K562 (cell line): ENCODE results near the gene POLDIP3. TPM values are rescaled to one million over a fixed set of nuclear protein-coding genes. Genes with fewer than 3 reads are reported as not detected.

ENCODE experiments used
- ASH1L ChIP-seq: fragments of 450-650 bp; IDR thresholded peaks from 2 replicates; pipeline ENCODE4 v1.6.1; 2018; ENCODE audit warnings: borderline replicate concordance, mild to moderate bottlenecking, low read depth; ENCODE audit not compliant: partially characterized antibody
- CHCHD3 ChIP-seq: fragments of 250-450 bp; sonication (Bioruptor Pico); IDR thresholded peaks from 2 replicates; pipeline ENCODE4 v2.1.2; 2022; ENCODE audit warnings: mild to moderate bottlenecking
- CHD2 ChIP-seq: IDR thresholded peaks from 2 replicates; pipeline ENCODE4 v1.6.1; 2011; ENCODE audit warnings: low read depth, low read length
- EGR1 ChIP-seq: fragments of 450-650 bp; conservative IDR thresholded peaks from 2 replicates; pipeline ENCODE4 v1.6.1; 2017; ENCODE audit warnings: mild to moderate bottlenecking
- ELF2 ChIP-seq: fragments of 250-450 bp; sonication (Bioruptor Pico); IDR thresholded peaks from 2 replicates; pipeline ENCODE4 v1.5.0; 2021; ENCODE audit warnings: mild to moderate bottlenecking
- EZH2 ChIP-seq: IDR thresholded peaks from 2 replicates; pipeline ENCODE4 v1.6.1; 2012; ENCODE audit warnings: low read depth, mild to moderate bottlenecking, inconsistent platforms, low read length, borderline replicate concordance
- HSF4 ChIP-seq: fragments of 250-450 bp; sonication (Bioruptor Pico); IDR thresholded peaks from 2 replicates; pipeline ENCODE4 v2.1.2; 2022; ENCODE audit warnings: mild to moderate bottlenecking, moderate library complexity, borderline replicate concordance
- IFI16 ChIP-seq: fragments of 250-450 bp; sonication (Bioruptor Pico); IDR thresholded peaks from 2 replicates; pipeline ENCODE4 v2.1.2; 2022; ENCODE audit warnings: mild to moderate bottlenecking, inconsistent platforms
- KLF10 ChIP-seq: fragments of 250-450 bp; sonication (Bioruptor Pico); IDR thresholded peaks from 2 replicates; pipeline ENCODE4 v1.6.1; 2021; ENCODE audit warnings: matching md5 sums
- KLF16 ChIP-seq: IDR thresholded peaks from 2 replicates; pipeline ENCODE4 v1.6.1; 2016; ENCODE audit warnings: antibody characterized with exemption
- MCM3 ChIP-seq: fragments of 450-650 bp; IDR thresholded peaks from 2 replicates; pipeline ENCODE4 v1.6.1; 2016
- NR3C1 ChIP-seq: sonication (generic); formaldehyde crosslinking; IDR thresholded peaks from 2 replicates; pipeline ENCODE4 v1.8.1; 2022; ENCODE audit warnings: missing genetic modification reagents
- POLR2AphosphoS2 ChIP-seq: IDR thresholded peaks from 2 replicates; pipeline ENCODE4 v1.6.1; 2012; ENCODE audit warnings: low read length, improper control_type of control experiment
- POLR2G ChIP-seq: fragments of 200-400 bp; formaldehyde crosslinking; IDR thresholded peaks from 2 replicates; pipeline ENCODE4 v1.6.1; 2017; ENCODE audit warnings: low read depth, mild to moderate bottlenecking, antibody characterized with exemption, low read length, moderate library complexity
- PPARD ChIP-seq: fragments of 250-450 bp; sonication (Bioruptor Pico); IDR thresholded peaks from 2 replicates; pipeline ENCODE4 v1.8.0; 2022; ENCODE audit warnings: inconsistent platforms, mild to moderate bottlenecking, moderate library complexity
- SMC3 ChIP-seq: conservative IDR thresholded peaks from 2 replicates; pipeline ENCODE4 v1.6.1; 2011; ENCODE audit warnings: low read depth, low read length, improper control_type of control experiment; ENCODE audit not compliant: insufficient read depth
- SP1 ChIP-seq: sonication (generic); formaldehyde crosslinking; IDR thresholded peaks from 2 replicates; pipeline ENCODE4 v1.8.1; 2022; ENCODE audit warnings: mild to moderate bottlenecking, missing genetic modification reagents
- ZEB2 ChIP-seq: fragments of 450-650 bp; IDR thresholded peaks from 2 replicates; pipeline ENCODE4 v1.6.1; 2016
- ZNF224 ChIP-seq: sonication (generic); formaldehyde crosslinking; IDR thresholded peaks from 2 replicates; pipeline ENCODE4 v1.8.0; 2022; ENCODE audit warnings: mild to moderate bottlenecking, missing genetic modification reagents
- ZNF23 ChIP-seq: fragments of 250-450 bp; sonication (Bioruptor Pico); IDR thresholded peaks from 2 replicates; pipeline ENCODE4 v1.4.0; 2020; ENCODE audit warnings: mild to moderate bottlenecking
- ZNF24 ChIP-seq: fragments of 450-650 bp; IDR thresholded peaks from 2 replicates; pipeline ENCODE4 v1.6.1; 2016
- ZNF583 ChIP-seq: fragments of 250-450 bp; sonication (Bioruptor Pico); IDR thresholded peaks from 2 replicates; pipeline ENCODE4 v1.4.0; 2020
- ZNF707 ChIP-seq: fragments of 250-450 bp; sonication (Bioruptor Pico); conservative IDR thresholded peaks from 2 replicates; pipeline ENCODE4 v1.8.0; 2022; ENCODE audit warnings: inconsistent platforms, mild to moderate bottlenecking, moderate library complexity
- ZNF785 ChIP-seq: fragments of 250-450 bp; sonication (Bioruptor Pico); IDR thresholded peaks from 2 replicates; pipeline ENCODE4 v1.4.0; 2020; ENCODE audit warnings: mild to moderate bottlenecking
- polyA plus RNA-seq, 8 experiments: library from polyadenylated mRNA; depleted of rRNA in 4 of 8; stranded (reverse) in 5 of 8; unstranded in 3 of 8; fragments of >200 nt; fragmentation: Nextera tagmentation in 2 of 8; fragmentation: Illumina TruSeq in 1 of 8; extraction: Ambion mirVana in 2 of 8; extraction: Trizol in 1 of 8; gene quantifications; 2 replicates each; pipeline versions ENCODE4 v1.2.1 to v1.2.3, GENCODE V29; 2011 to 2014; ENCODE audit warnings: inconsistent platforms in 1 of 8, missing spikeins in 1 of 8
- total RNA-seq, 7 experiments: library from RNA; depleted of rRNA in 6 of 7; stranded (reverse); fragments of >200 nt in 6 of 7; fragmentation: Illumina TruSeq in 2 of 7; extraction: Trizol in 2 of 7; gene quantifications; 2 replicates each; pipeline versions ENCODE4 v1.2.1 to v1.2.3, GENCODE V29; 2011 to 2021; ENCODE audit warnings: low replicate concordance in 1 of 7
- TF ChIP-seq, protein P1 (sequence below): fragments of 450-650 bp; conservative IDR thresholded peaks from 2 replicates; pipeline ENCODE4 v1.6.1; 2016; ENCODE audit warnings: missing genetic modification characterization, low read depth, mild to moderate bottlenecking, missing compliant biosample characterization, moderate library complexity
- TF ChIP-seq, protein P2 (sequence below): fragments of 450-650 bp; IDR thresholded peaks from 2 replicates; pipeline ENCODE4 v1.6.1; 2016; ENCODE audit warnings: low read depth, mild to moderate bottlenecking, moderate library complexity
- TF ChIP-seq, protein P3 (sequence below): fragments of 200-800 bp; sonication (Bioruptor generic); IDR thresholded peaks from 2 replicates; pipeline ENCODE4 v1.6.1; 2017; ENCODE audit warnings: missing genetic modification characterization, missing compliant biosample characterization
- TF ChIP-seq, protein P4 (sequence below): fragments of 450-650 bp; formaldehyde crosslinking; IDR thresholded peaks from 2 replicates; pipeline ENCODE4 v1.4.0; 2020; ENCODE audit warnings: mild to moderate bottlenecking, moderate library complexity

POLDIP3 gene
- total and polyA plus RNA-seq, 9 of the 15 experiments (the other 6 are each of a cell fraction or from before 2014, with no cell fraction given): 14.3 to 53.0 (median 26.3) TPM

DNA sequence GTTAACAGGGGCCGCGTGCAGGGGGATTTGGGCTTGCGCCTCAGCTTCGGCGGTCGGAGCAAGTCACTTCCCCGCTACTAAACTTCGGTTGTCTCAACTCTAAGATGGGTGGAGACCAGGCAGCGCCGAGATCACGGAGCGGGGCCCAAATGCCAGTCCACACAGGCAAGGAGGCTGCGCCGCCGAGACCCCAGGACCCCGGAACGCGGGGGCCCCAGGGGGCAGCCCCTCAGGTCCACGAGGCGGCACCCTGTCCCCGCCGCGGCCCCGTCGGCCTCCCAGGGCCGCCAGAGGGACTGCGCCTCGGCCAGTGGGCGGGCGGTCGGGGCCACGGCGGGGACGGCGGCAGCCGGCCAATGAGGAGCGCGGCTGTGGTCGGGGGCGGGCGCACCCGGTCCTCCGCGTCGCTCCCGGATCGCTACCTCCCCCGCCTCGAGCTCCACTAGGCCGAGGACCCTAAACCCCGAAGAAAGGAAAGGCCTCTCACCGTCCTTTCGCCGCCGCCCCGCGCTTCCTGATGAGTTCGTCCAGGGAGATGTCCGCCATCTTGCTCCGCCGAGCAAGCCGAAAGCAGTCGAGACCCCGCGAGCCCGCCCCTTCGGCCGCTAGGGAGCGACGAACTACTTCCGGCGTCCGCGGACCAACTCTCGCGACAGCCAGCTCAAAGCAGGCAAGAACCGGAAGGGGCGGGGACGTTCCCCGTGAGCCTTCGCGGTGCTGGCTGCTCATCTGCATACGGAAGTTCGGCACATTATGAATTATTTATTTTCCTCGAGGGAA is at the start of gene POLDIP3 (continued):
- TF ChIP-seq, protein P1, sequence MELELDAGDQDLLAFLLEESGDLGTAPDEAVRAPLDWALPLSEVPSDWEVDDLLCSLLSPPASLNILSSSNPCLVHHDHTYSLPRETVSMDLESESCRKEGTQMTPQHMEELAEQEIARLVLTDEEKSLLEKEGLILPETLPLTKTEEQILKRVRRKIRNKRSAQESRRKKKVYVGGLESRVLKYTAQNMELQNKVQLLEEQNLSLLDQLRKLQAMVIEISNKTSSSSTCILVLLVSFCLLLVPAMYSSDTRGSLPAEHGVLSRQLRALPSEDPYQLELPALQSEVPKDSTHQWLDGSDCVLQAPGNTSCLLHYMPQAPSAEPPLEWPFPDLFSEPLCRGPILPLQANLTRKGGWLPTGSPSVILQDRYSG (tag): no peak
- TF ChIP-seq ZEB2 (no peak), POLR2AphosphoS2 (no peak), KLF16 (no peak), CHD2 (peak; percentile 98), ASH1L (no peak), ZNF23 (CRISPR knock-in tag) (no peak), KLF10 (CRISPR knock-in tag) (no peak), EGR1 (peak; percentile 59), ZNF24 (no peak), ZNF707 (CRISPR knock-in tag) (no peak), ZNF785 (CRISPR knock-in tag) (no peak), IFI16 (CRISPR knock-in tag) (no peak), HSF4 (CRISPR knock-in tag) (no peak), POLR2G (peak; percentile 91), ZNF583 (CRISPR knock-in tag) (no peak), MCM3 (no peak), SMC3 (no peak), CHCHD3 (CRISPR knock-in tag) (no peak), ELF2 (CRISPR knock-in tag) (no peak), NR3C1 (CRISPR knock-in tag) (no peak), ZNF224 (CRISPR knock-in tag) (no peak), SP1 (peak; percentile 64; the same call in 1 of the 2 replicates), EZH2 (no peak), PPARD (no peak)
- TF ChIP-seq, protein P2, sequence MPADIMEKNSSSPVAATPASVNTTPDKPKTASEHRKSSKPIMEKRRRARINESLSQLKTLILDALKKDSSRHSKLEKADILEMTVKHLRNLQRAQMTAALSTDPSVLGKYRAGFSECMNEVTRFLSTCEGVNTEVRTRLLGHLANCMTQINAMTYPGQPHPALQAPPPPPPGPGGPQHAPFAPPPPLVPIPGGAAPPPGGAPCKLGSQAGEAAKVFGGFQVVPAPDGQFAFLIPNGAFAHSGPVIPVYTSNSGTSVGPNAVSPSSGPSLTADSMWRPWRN: no peak
- TF ChIP-seq, protein P3, sequence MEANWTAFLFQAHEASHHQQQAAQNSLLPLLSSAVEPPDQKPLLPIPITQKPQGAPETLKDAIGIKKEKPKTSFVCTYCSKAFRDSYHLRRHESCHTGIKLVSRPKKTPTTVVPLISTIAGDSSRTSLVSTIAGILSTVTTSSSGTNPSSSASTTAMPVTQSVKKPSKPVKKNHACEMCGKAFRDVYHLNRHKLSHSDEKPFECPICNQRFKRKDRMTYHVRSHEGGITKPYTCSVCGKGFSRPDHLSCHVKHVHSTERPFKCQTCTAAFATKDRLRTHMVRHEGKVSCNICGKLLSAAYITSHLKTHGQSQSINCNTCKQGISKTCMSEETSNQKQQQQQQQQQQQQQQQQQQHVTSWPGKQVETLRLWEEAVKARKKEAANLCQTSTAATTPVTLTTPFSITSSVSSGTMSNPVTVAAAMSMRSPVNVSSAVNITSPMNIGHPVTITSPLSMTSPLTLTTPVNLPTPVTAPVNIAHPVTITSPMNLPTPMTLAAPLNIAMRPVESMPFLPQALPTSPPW (CRISPR knock-in tag): peak; percentile 81
- TF ChIP-seq, protein P4, sequence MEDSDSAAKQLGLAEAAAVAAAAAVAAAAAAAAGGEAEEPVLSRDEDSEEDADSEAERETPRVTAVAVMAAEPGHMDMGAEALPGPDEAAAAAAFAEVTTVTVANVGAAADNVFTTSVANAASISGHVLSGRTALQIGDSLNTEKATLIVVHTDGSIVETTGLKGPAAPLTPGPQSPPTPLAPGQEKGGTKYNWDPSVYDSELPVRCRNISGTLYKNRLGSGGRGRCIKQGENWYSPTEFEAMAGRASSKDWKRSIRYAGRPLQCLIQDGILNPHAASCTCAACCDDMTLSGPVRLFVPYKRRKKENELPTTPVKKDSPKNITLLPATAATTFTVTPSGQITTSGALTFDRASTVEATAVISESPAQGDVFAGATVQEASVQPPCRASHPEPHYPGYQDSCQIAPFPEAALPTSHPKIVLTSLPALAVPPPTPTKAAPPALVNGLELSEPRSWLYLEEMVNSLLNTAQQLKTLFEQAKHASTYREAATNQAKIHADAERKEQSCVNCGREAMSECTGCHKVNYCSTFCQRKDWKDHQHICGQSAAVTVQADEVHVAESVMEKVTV: no peak
